HepG2 (cell line): Measurements from ENCODE around the gene PKDREJ. TPM values are rescaled to one million over a fixed set of nuclear protein-coding genes. Genes with fewer than 3 reads are reported as not detected.

Source experiments
- ETV5 ChIP-seq: IDR thresholded peaks from 2 replicates; pipeline ENCODE4 v1.6.1; 2018; ENCODE audit warnings: missing biosample characterization, missing genetic modification reagents, inconsistent platforms, borderline replicate concordance
- FLYWCH1 ChIP-seq: sonication (generic); formaldehyde crosslinking; IDR thresholded peaks from 2 replicates; pipeline ENCODE4 v1.8.1; 2023; ENCODE audit warnings: mild to moderate bottlenecking, missing genetic modification reagents
- GRHL1 ChIP-seq: sonication (generic); formaldehyde crosslinking; conservative IDR thresholded peaks from 2 replicates; pipeline ENCODE4 v1.8.0; 2022; ENCODE audit warnings: missing genetic modification reagents
- POLR2A ChIP-seq, 2 experiments: IDR thresholded peaks; 2 replicates each; pipeline ENCODE4 v1.6.1; 2011; ENCODE audit warnings: low read depth in 2 of 2, low read length in 2 of 2, mild to moderate bottlenecking in 1 of 2, moderate library complexity in 1 of 2; ENCODE audit not compliant: insufficient read depth in 1 of 2
- POLR2G ChIP-seq: fragments of 200-400 bp; formaldehyde crosslinking; IDR thresholded peaks from 2 replicates; pipeline ENCODE4 v1.6.1; 2018; ENCODE audit warnings: mild to moderate bottlenecking, low read depth, low read length, moderate library complexity
- RFXAP ChIP-seq: sonication (generic); formaldehyde crosslinking; IDR thresholded peaks from 2 replicates; pipeline ENCODE4 v1.4.0; 2020; ENCODE audit warnings: missing genetic modification reagents, borderline replicate concordance
- SKI ChIP-seq: fragments of 450-650 bp; IDR thresholded peaks from one replicate; pipeline ENCODE4 v1.6.1; 2018; ENCODE audit warnings: mild to moderate bottlenecking; ENCODE audit not compliant: partially characterized antibody
- SOX13 ChIP-seq, 3 experiments: fragments of 450-650 bp in 1 of 3; sonication (generic) in 1 of 3; formaldehyde crosslinking in 1 of 3; IDR thresholded peaks in 2 of 3; conservative IDR thresholded peaks in 1 of 3; 2 replicates each; pipeline versions ENCODE4 v1.5.0 to v1.6.1; 2016 to 2020; ENCODE audit warnings: antibody characterized with exemption in 1 of 3, mild to moderate bottlenecking in 1 of 3, missing compliant biosample characterization in 1 of 3, missing genetic modification reagents in 1 of 3, moderate library complexity in 1 of 3
- ZBTB44 ChIP-seq: sonication (generic); formaldehyde crosslinking; IDR thresholded peaks from 2 replicates; pipeline ENCODE4 v1.4.0; 2020; ENCODE audit warnings: missing genetic modification reagents
- ZNF274 ChIP-seq: sonication (generic); formaldehyde crosslinking; IDR thresholded peaks from 2 replicates; pipeline ENCODE4 v1.5.1; 2020; ENCODE audit warnings: mild to moderate bottlenecking, missing genetic modification reagents
- ZNF280D ChIP-seq: sonication (generic); formaldehyde crosslinking; IDR thresholded peaks from 2 replicates; pipeline ENCODE4 v1.5.1; 2020; ENCODE audit warnings: mild to moderate bottlenecking, missing genetic modification reagents
- ZNF33A ChIP-seq: sonication (generic); formaldehyde crosslinking; IDR thresholded peaks from 2 replicates; pipeline ENCODE4 v1.5.1; 2020; ENCODE audit warnings: missing genetic modification reagents, mild to moderate bottlenecking, moderate library complexity, borderline replicate concordance
- ZNF383 ChIP-seq: sonication (generic); formaldehyde crosslinking; IDR thresholded peaks from 2 replicates; pipeline ENCODE4 v1.4.0; 2020; ENCODE audit warnings: missing genetic modification reagents, mild to moderate bottlenecking, borderline replicate concordance
- ZNF772 ChIP-seq: sonication (generic); formaldehyde crosslinking; IDR thresholded peaks from 2 replicates; pipeline ENCODE4 v1.5.0; 2020; ENCODE audit warnings: mild to moderate bottlenecking, missing genetic modification reagents
- polyA plus RNA-seq, 8 experiments: library from polyadenylated mRNA; depleted of rRNA in 3 of 8; stranded (reverse) in 7 of 8; unstranded in 1 of 8; fragments of >200 nt; fragmentation: Illumina TruSeq in 4 of 8; extraction: Trizol in 4 of 8; gene quantifications; 2 replicates each; pipeline versions ENCODE4 v1.2.1 to v1.2.3, GENCODE V29; 2011 to 2016; ENCODE audit warnings: low read depth in 4 of 8, missing spikeins in 1 of 8, mixed read lengths in 1 of 8; ENCODE audit not compliant: insufficient read depth in 1 of 8
- total RNA-seq, 5 experiments: library from RNA; depleted of rRNA; stranded (reverse); fragments of >200 nt; fragmentation: Illumina TruSeq; extraction: Trizol; gene quantifications; 2 replicates each; pipeline ENCODE4 v1.2.3, GENCODE V29; 2016; ENCODE audit warnings: low read depth in 1 of 5
- TF ChIP-seq, protein P1 (sequence below): IDR thresholded peaks from 2 replicates; pipeline ENCODE4 v1.6.1; 2016; ENCODE audit warnings: missing compliant biosample characterization, missing genetic modification reagents, borderline replicate concordance
- TF ChIP-seq, protein P2 (sequence below): fragments of 450-650 bp; IDR thresholded peaks from 2 replicates; pipeline ENCODE4 v1.6.1; 2016

The PKDREJ gene
- total and polyA plus RNA-seq, 2 of the 13 experiments (the other 11 are each of a cell fraction or from before 2014, with no cell fraction given), result not detected

- TF ChIP-seq, protein P1, sequence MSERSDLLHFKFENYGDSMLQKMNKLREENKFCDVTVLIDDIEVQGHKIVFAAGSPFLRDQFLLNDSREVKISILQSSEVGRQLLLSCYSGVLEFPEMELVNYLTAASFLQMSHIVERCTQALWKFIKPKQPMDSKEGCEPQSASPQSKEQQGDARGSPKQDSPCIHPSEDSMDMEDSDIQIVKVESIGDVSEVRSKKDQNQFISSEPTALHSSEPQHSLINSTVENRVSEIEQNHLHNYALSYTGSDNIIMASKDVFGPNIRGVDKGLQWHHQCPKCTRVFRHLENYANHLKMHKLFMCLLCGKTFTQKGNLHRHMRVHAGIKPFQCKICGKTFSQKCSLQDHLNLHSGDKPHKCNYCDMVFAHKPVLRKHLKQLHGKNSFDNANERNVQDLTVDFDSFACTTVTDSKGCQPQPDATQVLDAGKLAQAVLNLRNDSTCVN (CRISPR knock-in tag), result peak; percentile 55; the same call in 1 of the 2 replicates
- TF ChIP-seq ZNF280D (CRISPR knock-in tag) (no peak; the same call in 1 of the 2 replicates), SOX13 (IDR thresholded peaks at IDR 0.05) (no peak), SOX13 (CRISPR knock-in tag; conservative IDR thresholded peaks at IDR 0.05 in 1 of 2, IDR thresholded peaks at IDR 0.05 in 1 of 2) (peak in 1 of 2 experiments; percentile 45; a peak in 1 of 4 replicates), FLYWCH1 (CRISPR knock-in tag) (no peak), GRHL1 (no peak), POLR2A (IDR thresholded peaks at IDR 0.05; ENCODE audit: insufficient read depth in 1 of 2, low read depth in 2 of 2, low read length in 2 of 2) (peak; percentile 80 to 93), ZBTB44 (CRISPR knock-in tag) (0 out of 2 replicates have a peak, but pooled peaks have one; percentile 17), ZNF383 (CRISPR knock-in tag) (no peak), POLR2G (peak; percentile 87), SKI (peak; percentile 95), ETV5 (CRISPR knock-in tag) (peak; percentile 57), RFXAP (peak; percentile 54; the same call in 1 of the 2 replicates), ZNF274 (CRISPR knock-in tag) (peak; percentile 80; the same call in 1 of the 2 replicates), ZNF33A (no peak), ZNF772 (CRISPR knock-in tag) (peak; percentile 55; the same call in 1 of the 2 replicates)
- TF ChIP-seq, protein P2, sequence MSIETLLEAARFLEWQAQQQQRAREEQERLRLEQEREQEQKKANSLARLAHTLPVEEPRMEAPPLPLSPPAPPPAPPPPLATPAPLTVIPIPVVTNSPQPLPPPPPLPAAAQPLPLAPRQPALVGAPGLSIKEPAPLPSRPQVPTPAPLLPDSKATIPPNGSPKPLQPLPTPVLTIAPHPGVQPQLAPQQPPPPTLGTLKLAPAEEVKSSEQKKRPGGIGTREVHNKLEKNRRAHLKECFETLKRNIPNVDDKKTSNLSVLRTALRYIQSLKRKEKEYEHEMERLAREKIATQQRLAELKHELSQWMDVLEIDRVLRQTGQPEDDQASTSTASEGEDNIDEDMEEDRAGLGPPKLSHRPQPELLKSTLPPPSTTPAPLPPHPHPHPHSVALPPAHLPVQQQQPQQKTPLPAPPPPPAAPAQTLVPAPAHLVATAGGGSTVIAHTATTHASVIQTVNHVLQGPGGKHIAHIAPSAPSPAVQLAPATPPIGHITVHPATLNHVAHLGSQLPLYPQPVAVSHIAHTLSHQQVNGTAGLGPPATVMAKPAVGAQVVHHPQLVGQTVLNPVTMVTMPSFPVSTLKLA, result 0 out of 2 replicates have a peak, but pooled peaks have one; percentile 2
These were observed 4.5 kb upstream of the PKDREJ start, which contains the start of gene TTC38 (continued) for GRCh38 chr22:46267431-46268279.
